Measurements from ENCODE around the gene MISP.

The MISP gene

DNA sequence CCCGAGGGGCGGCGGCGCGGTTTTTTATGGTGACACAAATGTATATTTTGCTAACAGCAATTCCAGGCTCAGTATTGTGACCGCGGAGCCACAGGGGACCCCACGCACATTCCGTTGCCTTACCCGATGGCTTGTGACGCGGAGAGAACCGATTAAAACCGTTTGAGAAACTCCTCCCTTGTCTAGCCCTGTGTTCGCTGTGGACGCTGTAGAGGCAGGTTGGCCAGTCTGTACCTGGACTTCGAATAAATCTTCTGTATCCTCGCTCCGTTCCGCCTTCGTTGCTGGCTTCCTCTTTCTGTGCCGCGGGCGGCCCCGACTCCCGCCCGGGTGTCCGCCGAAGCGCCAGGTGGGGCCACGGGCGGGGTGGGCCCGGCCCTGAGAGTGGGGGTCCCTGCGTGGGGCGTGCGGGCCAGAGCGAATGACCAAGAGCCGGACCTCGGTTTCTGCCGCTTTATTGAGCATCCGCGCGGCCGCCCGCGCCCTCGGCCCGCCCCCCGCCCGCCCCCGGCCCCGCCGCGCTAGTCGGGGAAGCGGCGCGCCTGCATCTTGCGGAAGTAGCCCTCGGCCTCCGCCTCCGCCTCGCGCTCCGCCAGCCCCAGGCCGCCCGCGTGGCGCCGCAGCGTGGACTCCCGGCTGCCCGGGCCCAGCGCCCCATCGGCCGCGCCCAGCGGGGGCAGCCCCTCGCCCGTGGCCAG lies 61.3 kb downstream of the MISP start:
- DNase-seq = no peak

DNA sequence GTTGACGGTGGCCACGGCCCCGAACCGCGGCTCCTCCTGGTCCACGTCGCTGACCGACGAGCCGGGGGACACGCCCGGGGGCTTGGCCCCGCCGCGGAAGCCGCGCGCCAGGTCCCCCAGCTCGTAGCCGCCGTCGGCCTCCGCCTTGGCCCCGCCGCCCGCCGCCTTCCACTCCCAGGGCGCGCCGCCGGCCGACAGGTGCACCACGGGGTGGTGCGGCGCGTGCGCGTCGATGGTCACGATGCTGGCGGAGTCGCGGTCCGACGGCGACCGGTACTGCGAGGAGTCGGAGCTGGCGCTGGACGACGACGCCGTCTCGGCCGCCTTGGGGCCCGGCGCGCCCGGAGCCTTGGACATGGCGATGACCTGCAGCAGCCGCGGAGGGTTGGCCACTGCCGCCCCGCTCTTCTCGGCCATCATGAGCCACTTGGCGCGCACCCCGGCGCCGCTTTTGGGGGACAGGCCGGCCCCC lies 61.9 kb downstream of the MISP start:
- no peak for DNase-seq

DNA sequence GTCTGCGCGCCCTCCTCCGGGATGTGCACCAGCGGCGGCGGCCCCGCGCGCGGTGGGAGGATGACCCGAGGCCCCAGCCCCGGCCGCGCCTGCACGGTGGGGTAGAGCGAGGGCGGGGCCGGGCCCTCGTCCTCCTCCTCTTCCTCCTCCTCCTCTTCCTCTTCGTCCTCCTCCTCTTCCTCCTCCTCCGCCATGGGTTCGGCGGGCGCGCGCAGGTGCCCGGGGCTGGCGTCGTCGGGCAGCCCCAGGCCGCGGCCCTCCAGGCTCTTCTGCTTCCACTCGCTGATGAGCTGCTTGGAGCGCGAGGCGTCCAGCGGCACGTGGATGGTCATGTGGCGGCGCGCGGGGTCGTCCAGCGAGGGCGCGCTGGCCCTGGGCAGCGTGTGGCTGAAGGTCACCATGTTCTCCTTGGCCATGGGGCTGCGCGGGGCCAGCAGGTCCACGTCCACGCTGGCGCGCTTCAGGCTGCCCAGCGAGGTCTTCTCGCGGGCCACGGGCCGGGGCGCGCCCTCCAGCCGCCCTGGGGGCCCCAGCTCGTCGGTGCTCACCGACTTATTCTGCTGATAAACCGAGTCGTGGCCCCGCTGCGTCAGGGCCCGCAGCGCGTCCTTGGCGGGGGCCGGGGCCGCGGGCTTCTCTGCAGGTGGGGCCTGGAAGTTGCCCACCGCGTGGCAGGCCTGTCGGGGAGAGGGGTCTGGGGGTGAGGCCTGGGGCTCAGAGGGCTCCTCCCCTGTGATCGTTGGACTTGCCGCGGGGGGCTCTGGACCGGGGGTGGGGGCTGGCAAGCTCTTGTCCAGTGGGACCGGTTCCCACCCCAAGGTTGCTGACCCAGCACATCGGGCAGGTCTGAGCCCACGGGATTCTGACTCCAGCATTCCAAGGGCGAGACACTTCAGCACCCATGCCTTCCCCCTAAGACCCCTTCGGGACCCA lies 62.6 kb downstream of the MISP start:
- no peak for DNase-seq
